Measurements from ENCODE around the gene UBQLNL. TPM values are rescaled to one million over a fixed set of nuclear protein-coding genes. Genes with fewer than 3 reads are reported as not detected.

Gene UBQLNL
- 1 to 10 TPM; 1.1 to 2.3 (median 1.3) TPM for total RNA-seq

- DNase-seq (ENCODE audit: low spot score in 2 of 2): no peak
- TF ChIP-seq POLR2A (IDR thresholded peaks at IDR 0.05) (no peak), CTCF (IDR thresholded peaks at IDR 0.05) (no peak), POLR2AphosphoS5 (IDR thresholded peaks at IDR 0.05) (no peak)
These were observed at the start of gene UBQLNL for GRCh38 chr11:5516599-5516998. Gene UBQLNL, minus strand, starts transcription at chr11:5516699. Its CDS starts 258 bp downstream, at chr11:5516441.

GRCh38 chr11:5564259-5565019 lies 47.9 kb upstream of the UBQLNL start:
- intact Hi-C loops (cut with DNase I; ENCODE audit: low total_unique reads): loop anchor here (5.0 kb wide), 1 partner anchor 1192 kb away; no protein-coding TSS in a partner anchor
- no peak overlapping the region for H3K27ac ChIP-seq
- no peak overlapping the region for H3K4me3 ChIP-seq
- TF ChIP-seq POLR2AphosphoS5 (IDR thresholded peaks at IDR 0.05): no peak
- no peak for TF ChIP-seq POLR2A (IDR thresholded peaks at IDR 0.05)
- TF ChIP-seq CTCF (IDR thresholded peaks at IDR 0.05): no peak
- DNase-seq (ENCODE audit: low spot score in 2 of 2): no peak
- no peaks in the 10 kb centered on the region for H3K4me1 ChIP-seq
- no peaks in the 10 kb centered on the region for H3K9me3 ChIP-seq
- H3K36me3 ChIP-seq: no peaks in the 10 kb centered on the region
- H3K27me3 ChIP-seq: no peaks in the 10 kb centered on the region

More at GRCh38 chr11:5516599-5516998, at the start of gene UBQLNL:
- intact Hi-C loops (cut with DNase I; ENCODE audit: low total_unique reads): no loop called here
- no peak within 1 kb of the TSS for H3K27ac ChIP-seq
- H3K36me3 ChIP-seq: no peaks in the 10 kb centered on the region
- no peaks in the 10 kb centered on the region for H3K4me1 ChIP-seq
- no peaks in the 10 kb centered on the region for H3K9me3 ChIP-seq
- H3K27me3 ChIP-seq: no peaks in the 10 kb centered on the region
- no peak within 1 kb of the TSS for H3K4me3 ChIP-seq

- Histone ChIP-seq H3K27ac (no peak overlapping the region), H3K36me3 (no peaks in the 10 kb centered on the region), H3K27me3 (no peaks in the 10 kb centered on the region), H3K4me1 (no peaks in the 10 kb centered on the region), H3K4me3 (no peak overlapping the region), H3K9me3 (no peaks in the 10 kb centered on the region)
- no peak for TF ChIP-seq POLR2AphosphoS5 (IDR thresholded peaks at IDR 0.05)
- intact Hi-C loops (cut with DNase I; ENCODE audit: low total_unique reads): no loop called here
- DNase-seq (ENCODE audit: low spot score in 2 of 2): no peak
These were observed 41.3 kb upstream of the UBQLNL start for GRCh38 chr11:5557751-5558150.

- DNase-seq (ENCODE audit: low spot score in 2 of 2): no peak
- no peaks in the 10 kb centered on the region for H3K36me3 ChIP-seq
- no peak overlapping the region for H3K27ac ChIP-seq
- no peak overlapping the region for H3K4me3 ChIP-seq
- no peaks in the 10 kb centered on the region for H3K27me3 ChIP-seq
- no peaks in the 10 kb centered on the region for H3K4me1 ChIP-seq
- intact Hi-C loops (cut with DNase I; ENCODE audit: low total_unique reads): no loop called here
- no peaks in the 10 kb centered on the region for H3K9me3 ChIP-seq
- TF ChIP-seq POLR2A (IDR thresholded peaks at IDR 0.05): no peak
- no peak for TF ChIP-seq CTCF (IDR thresholded peaks at IDR 0.05)
- TF ChIP-seq POLR2AphosphoS5 (IDR thresholded peaks at IDR 0.05): no peak
These were observed 40.2 kb upstream of the UBQLNL start for GRCh38 chr11:5556596-5557188.

- Histone ChIP-seq H3K27me3 (no peaks in the 10 kb centered on the region), H3K4me1 (no peaks in the 10 kb centered on the region), H3K27ac (no peak overlapping the region), H3K9me3 (no peaks in the 10 kb centered on the region), H3K4me3 (no peak overlapping the region), H3K36me3 (no peaks in the 10 kb centered on the region)
- TF ChIP-seq CTCF (IDR thresholded peaks at IDR 0.05) (no peak), POLR2A (IDR thresholded peaks at IDR 0.05) (no peak), POLR2AphosphoS5 (IDR thresholded peaks at IDR 0.05) (no peak)
- intact Hi-C loops (cut with DNase I; ENCODE audit: low total_unique reads): no loop called here
- no peak for DNase-seq (ENCODE audit: low spot score in 2 of 2)
These were observed 36.8 kb upstream of the UBQLNL start for GRCh38 chr11:5553343-5553742.
